H1 (cell line): ENCODE measurements around the gene UBE2V1. TPM values are rescaled to one million over a fixed set of nuclear protein-coding genes. Genes with fewer than 3 reads are reported as not detected.

Experiments used
- CTCF ChIA-PET: fragments of 300-600 bp; sonication (Branson Sonifier 250); formaldehyde crosslinking; loops from one replicate; lab custom pipeline; 2021; ENCODE audit not compliant: partially characterized antibody; lab: Charles Lee
- POLR2A ChIA-PET: fragments of 300-600 bp; sonication (Branson Sonifier 250); formaldehyde crosslinking; loops from one replicate; lab custom pipeline; 2021; ENCODE audit warnings: inconsistent platforms; ENCODE audit not compliant: partially characterized antibody; lab: Charles Lee
- DNase-seq, 2 experiments: peaks; one replicate each; pipeline versions ENCODE4 v3.0.0 to v3.0.0-alpha.2; 2010 to 2022; ENCODE audit warnings: low spot score in 2 of 2, low read depth in 1 of 2, mixed read lengths in 1 of 2
- FAIRE-seq: peaks from 2 replicates; lab custom pipeline; 2011; peaks lifted over from hg19 to GRCh38; lab: Jason Lieb, UNC
- H2AFZ ChIP-seq: 2 replicates; pipeline ENCODE4 v1.8.1; 2012; ENCODE audit warnings: low read length, inconsistent platforms
- H2AK5ac ChIP-seq: 2 replicates; pipeline ENCODE4 v1.6.1; 2013; ENCODE audit warnings: low read depth, low read length
- H2BK120ac ChIP-seq: replicated peaks from 2 replicates; pipeline ENCODE3; 2013; ENCODE audit warnings: low read depth, low read length, inconsistent platforms
- H2BK12ac ChIP-seq: 2 replicates; pipeline ENCODE4 v1.6.1; 2013; ENCODE audit warnings: low read depth, low read length
- H2BK15ac ChIP-seq: 2 replicates; pipeline ENCODE4 v1.6.1; 2013; ENCODE audit warnings: low read length
- H2BK20ac ChIP-seq: 2 replicates; pipeline ENCODE4 v1.6.1; 2013; ENCODE audit warnings: low read length
- H2BK5ac ChIP-seq: 2 replicates; pipeline ENCODE4 v1.6.1; 2013; ENCODE audit warnings: low read depth, low read length
- H3K14ac ChIP-seq: 2 replicates; pipeline ENCODE4 v1.6.1; 2013; ENCODE audit warnings: inconsistent platforms; ENCODE audit not compliant: insufficient read length
- H3K18ac ChIP-seq: 2 replicates; pipeline ENCODE4 v1.6.1; 2013; ENCODE audit warnings: low read length; ENCODE audit errors: extremely low read depth
- H3K23ac ChIP-seq: 2 replicates; pipeline ENCODE4 v1.6.1; 2013; ENCODE audit warnings: inconsistent platforms; ENCODE audit not compliant: insufficient read length
- H3K23me2 ChIP-seq: 2 replicates; pipeline ENCODE4 v1.6.1; 2013; ENCODE audit warnings: low read depth, low read length
- H3K27ac ChIP-seq: 2 replicates; pipeline ENCODE4 v1.6.1; 2011; ENCODE audit warnings: low read depth, low read length, inconsistent platforms
- H3K27me3 ChIP-seq, 4 experiments: replicated peaks in 1 of 4; 1 replicate in 1 of 4; 2 replicates in 3 of 4; pipeline versions ENCODE4 v1.6.1 to v1.8.1; 2011 to 2013; ENCODE audit warnings: low read length in 3 of 4, mild to moderate bottlenecking in 3 of 4, inconsistent platforms in 2 of 4, mixed read lengths in 2 of 4, moderate library complexity in 1 of 4; ENCODE audit not compliant: control insufficient read depth in 3 of 4, insufficient read depth in 3 of 4; ENCODE audit errors: extremely low read depth in 1 of 4
- H3K36me3 ChIP-seq, 4 experiments: 2 replicates each; pipeline versions ENCODE4 v1.6.1 to v1.8.1; 2011 to 2013; ENCODE audit warnings: mild to moderate bottlenecking in 4 of 4, low read length in 3 of 4, moderate library complexity in 2 of 4, control low read depth in 1 of 4, inconsistent platforms in 1 of 4; ENCODE audit not compliant: insufficient read depth in 4 of 4, control insufficient read depth in 2 of 4
- H3K4ac ChIP-seq: replicated peaks from 2 replicates; pipeline ENCODE3; 2013; ENCODE audit warnings: low read length, low read depth, mixed read lengths, inconsistent platforms; ENCODE audit not compliant: insufficient read length
- H3K4me1 ChIP-seq, 4 experiments: replicated peaks in 1 of 4; 1 replicate in 1 of 4; 2 replicates in 3 of 4; pipeline versions ENCODE4 v1.6.1 to v1.8.1; 2011 to 2013; ENCODE audit warnings: low read length in 3 of 4, inconsistent platforms in 2 of 4, mixed read lengths in 1 of 4; ENCODE audit not compliant: insufficient read depth in 4 of 4, control insufficient read depth in 3 of 4
- H3K4me2 ChIP-seq, 2 experiments: 2 replicates each; pipeline versions ENCODE4 v1.6.1 to v1.8.1; 2011 to 2013; ENCODE audit warnings: low read depth in 2 of 2, low read length in 2 of 2, control low read depth in 1 of 2, inconsistent platforms in 1 of 2, mild to moderate bottlenecking in 1 of 2; ENCODE audit not compliant: insufficient read depth in 1 of 2
- H3K4me3 ChIP-seq, 4 experiments: fragments of 200-600, 300-600 bp in 1 of 4; sonication (generic), shearing (Covaris generic), sonication (Bioruptor Twin) in 1 of 4; 2 replicates each; pipeline versions ENCODE4 v1.5.1 to v1.8.1; 2011 to 2016; ENCODE audit warnings: low read length in 4 of 4, low read depth in 3 of 4, control low read depth in 2 of 4, inconsistent platforms in 2 of 4, mild to moderate bottlenecking in 2 of 4, mixed read lengths in 1 of 4, moderate library complexity in 1 of 4; ENCODE audit not compliant: insufficient read depth in 2 of 4; ENCODE audit errors: extremely low read depth in 1 of 4
- H3K56ac ChIP-seq: replicated peaks from 2 replicates; pipeline ENCODE3; 2013; ENCODE audit warnings: low read depth, mild to moderate bottlenecking, mixed read lengths, low read length, inconsistent platforms; ENCODE audit not compliant: insufficient read length
- H3K79me1 ChIP-seq: 2 replicates; pipeline ENCODE4 v1.6.1; 2013; ENCODE audit warnings: low read depth, low read length, control low read depth
- H3K79me2 ChIP-seq, 2 experiments: 2 replicates each; pipeline versions ENCODE4 v1.6.1 to v1.8.1; 2012 to 2013; ENCODE audit warnings: low read length in 2 of 2, mild to moderate bottlenecking in 2 of 2, inconsistent platforms in 1 of 2; ENCODE audit not compliant: insufficient read depth in 2 of 2, control insufficient read depth in 1 of 2
- H3K9ac ChIP-seq, 4 experiments: replicated peaks in 1 of 4; 1 replicate in 1 of 4; 2 replicates in 3 of 4; pipeline versions ENCODE4 v1.6.1 to v1.8.1; 2011 to 2013; ENCODE audit warnings: low read depth in 3 of 4, low read length in 3 of 4, control low read depth in 2 of 4, mild to moderate bottlenecking in 2 of 4, moderate library complexity in 2 of 4, inconsistent platforms in 1 of 4; ENCODE audit errors: extremely low read depth in 1 of 4
- H3K9me3 ChIP-seq, 2 experiments: 2 replicates each; pipeline versions ENCODE4 v1.6.1 to v1.8.1; 2012 to 2013; ENCODE audit warnings: mild to moderate bottlenecking in 2 of 2, moderate library complexity in 2 of 2, control low read depth in 1 of 2, inconsistent platforms in 1 of 2, low read depth in 1 of 2, low read length in 1 of 2, mixed read lengths in 1 of 2; ENCODE audit not compliant: insufficient read depth in 2 of 2
- H4K20me1 ChIP-seq, 2 experiments: replicated peaks in 1 of 2; 2 replicates each; pipeline versions ENCODE3 to v1.8.1; 2011 to 2013; ENCODE audit warnings: inconsistent platforms in 2 of 2, low read length in 2 of 2, mild to moderate bottlenecking in 1 of 2; ENCODE audit not compliant: insufficient read depth in 2 of 2, control insufficient read depth in 1 of 2
- H4K5ac ChIP-seq: 2 replicates; pipeline ENCODE4 v1.6.1; 2013; ENCODE audit warnings: low read length, low read depth, mixed read lengths, inconsistent platforms; ENCODE audit not compliant: insufficient read length
- H4K8ac ChIP-seq: 2 replicates; pipeline ENCODE4 v1.8.0; 2013; ENCODE audit warnings: mild to moderate bottlenecking, moderate library complexity, low read length, inconsistent platforms; ENCODE audit not compliant: insufficient read depth; ENCODE audit errors: extremely low read depth
- H4K91ac ChIP-seq: replicated peaks from 2 replicates; pipeline ENCODE3; 2013; ENCODE audit warnings: low read length, mixed read lengths, inconsistent platforms; ENCODE audit not compliant: insufficient read length
- SP1 ChIP-seq: IDR thresholded peaks from 2 replicates; pipeline ENCODE4 v1.6.1; 2011; ENCODE audit warnings: low read depth, low read length
- WGBS, 2 experiments: shearing (Covaris generic) in 1 of 2; methylation state at CpG; one replicate each; pipeline versions ENCODE4 v1.1.6 to v1.1.7; 2013 to 2015; ENCODE audit warnings: low lambda C conversion rate in 2 of 2, mixed read lengths in 2 of 2, inconsistent platforms in 1 of 2, low coverage in 1 of 2, missing lambda C conversion rate in 1 of 2; ENCODE audit not compliant: insufficient replicate concordance in 2 of 2, insufficient coverage in 1 of 2, insufficient read length in 1 of 2; ENCODE audit errors: extremely low coverage in 1 of 2, missing lambda C conversion rate in 1 of 2; 5-methylcytosine and 5-hydroxymethylcytosine counted together
- polyA plus RNA-seq, 7 experiments: library from polyadenylated mRNA; depleted of rRNA in 3 of 7; stranded (reverse) in 5 of 7; unstranded in 2 of 7; fragments of >200 nt in 5 of 7; fragments of 200-250 nt in 2 of 7; gene quantifications; 1 replicate in 5 of 7; 2 replicates in 1 of 7; 4 replicates in 1 of 7; pipeline versions ENCODE4 v1.2.1 to v1.2.3, GENCODE V29; 2011 to 2013; ENCODE audit warnings: missing spikeins in 2 of 7, mixed read lengths in 2 of 7
- total RNA-seq: library from RNA; stranded (reverse); fragmentation: NEBNext Ultra II Directional; extraction: Animal tissue kit (Norgen Biotek cat#: 25700); gene quantifications from 2 replicates; pipeline ENCODE4 v1.2.1, GENCODE V29; 2021

Gene UBE2V1
- total and polyA plus RNA-seq, 2 of the 8 experiments (the other 6 are each of a cell fraction or from before 2014, with no cell fraction given): 141 to 184 TPM

DNA sequence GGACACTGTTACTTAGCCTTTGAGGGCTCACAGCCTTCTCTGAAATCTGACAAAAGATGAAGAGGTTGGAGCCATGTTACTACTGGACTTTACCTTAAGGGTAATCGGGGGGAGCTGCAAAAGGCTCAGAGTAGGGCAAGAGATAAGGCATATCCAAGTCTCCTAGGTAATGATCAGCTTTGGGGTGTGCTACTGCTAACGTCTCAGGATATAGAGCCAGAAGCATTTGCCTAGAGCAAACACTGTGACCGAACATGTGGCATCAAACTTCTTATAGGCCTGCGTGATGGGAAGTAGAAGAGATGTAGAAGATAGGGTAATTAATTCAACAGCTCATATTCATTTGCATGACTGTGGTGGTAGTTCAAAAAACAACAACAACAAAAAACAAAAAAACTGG lies 11.1 kb downstream of the UBE2V1 start:
- no peak overlapping the region for H2AFZ ChIP-seq
- WGBS, 2 experiments: 86% methylated on average over 4 of the region's 4 CpGs; no CpG with 5 or more reads in 1 of the 2 experiments
- H4K91ac ChIP-seq: no peak overlapping the region
- ChIA-PET POLR2A (interaction anchor here (0.9 to 8.8 kb wide), 2 partner anchors 11 to 26 kb away, joined by 3 to 87 read pairs; partner anchors contain the start of gene UBE2V1), CTCF (interaction anchor here (1.4 to 2.7 kb wide), 3 partner anchors 15 to 31 kb away, joined by 3 to 11 read pairs (median 6); no protein-coding TSS in a partner anchor)
- no peak overlapping the region for H3K4me2 ChIP-seq
- no peak overlapping the region for H3K18ac ChIP-seq
- no peak overlapping the region for H2BK20ac ChIP-seq
- no peaks in the 10 kb centered on the region for H3K9me3 ChIP-seq
- no peak for TF ChIP-seq SP1
- peaks cover 11% of the 10 kb centered on the region for H3K79me1 ChIP-seq
- H3K56ac ChIP-seq: no peak overlapping the region
- H4K8ac ChIP-seq: no peak overlapping the region
- H4K5ac ChIP-seq: no peak overlapping the region
- H3K27me3 ChIP-seq: no peaks in the 10 kb centered on the region
- H3K14ac ChIP-seq: no peak overlapping the region
- FAIRE-seq (no peak), DNase-seq (no peak)
- H3K79me2 ChIP-seq: peaks cover 21 to 97% of the 10 kb centered on the region in 2 experiments
- H2AK5ac ChIP-seq: no peak overlapping the region
- no peak overlapping the region for H2BK120ac ChIP-seq
- H3K36me3 ChIP-seq: peaks cover 0 to 10% (median 2%) of the 10 kb centered on the region in 4 experiments; a peak in 3 of 8 replicates
- H4K20me1 ChIP-seq: peaks cover 11 to 12% of the 10 kb centered on the region in 2 experiments
- 0 out of 2 replicates have a peak overlapping the region, but pooled peaks have one; percentile 17 for H3K27ac ChIP-seq
- no peak overlapping the region for H2BK5ac ChIP-seq
- peak overlapping the region; percentile 30; the same call in 1 of the 2 replicates for H2BK12ac ChIP-seq
- H3K9ac ChIP-seq: no peak overlapping the region
- H3K23me2 ChIP-seq: no peaks in the 10 kb centered on the region
- no peak overlapping the region for H2BK15ac ChIP-seq
- H3K4me1 ChIP-seq: peaks cover 0 to 11% (median 8%) of the 10 kb centered on the region in 4 experiments; a peak in 5 of 7 replicates
- H3K4ac ChIP-seq: no peak overlapping the region
- H3K4me3 ChIP-seq: no peak overlapping the region
- H3K23ac ChIP-seq: no peak overlapping the region
